ENCODE measurements around the gene LPCAT3.
"Not testable (repeated sequence)": the region's sequence is repeated elsewhere in the genome, so short reads cannot be mapped to it uniquely, and the experiment has no call there.

LPCAT3 gene

DNA sequence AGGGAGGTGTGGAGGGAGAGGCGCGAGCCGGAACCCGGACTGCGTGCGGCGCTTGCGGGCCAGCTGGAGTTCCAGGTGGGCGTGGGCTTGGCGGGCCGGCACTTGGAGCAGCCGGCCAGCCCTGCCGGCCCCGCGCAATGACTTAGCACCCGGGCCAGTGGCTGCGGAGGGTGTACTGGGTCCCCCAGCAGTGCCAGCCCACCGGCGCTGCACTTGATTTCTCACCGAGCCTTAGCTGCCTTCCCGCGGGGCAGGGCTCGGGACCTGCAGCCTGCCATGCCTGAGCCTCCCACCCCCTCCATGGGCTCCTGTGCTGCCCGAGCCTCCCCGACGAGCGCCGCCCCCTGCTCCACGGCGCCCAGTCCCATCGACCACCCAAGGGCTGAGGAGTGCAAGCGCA is 19.1 kb upstream of the LPCAT3 start:
- not testable (repeated sequence) for H3K9me3 ChIP-seq (ENCODE audit: control insufficient read depth, insufficient read depth, low read depth, low read length); H3K9ac ChIP-seq (ENCODE audit: low read length); H3K27me3 ChIP-seq (ENCODE audit: control insufficient read depth, insufficient read depth, low read length); H3K27ac ChIP-seq (ENCODE audit: low read depth, low read length); H3K36me3 ChIP-seq (ENCODE audit: control insufficient read depth, insufficient read depth, low read length); H3K4me3 ChIP-seq (ENCODE audit: low read depth, low read length)
- H3K4me1 ChIP-seq (ENCODE audit: control insufficient read depth, insufficient read depth, low read length) = peaks cover 11% of the 10 kb centered on the region

DNA sequence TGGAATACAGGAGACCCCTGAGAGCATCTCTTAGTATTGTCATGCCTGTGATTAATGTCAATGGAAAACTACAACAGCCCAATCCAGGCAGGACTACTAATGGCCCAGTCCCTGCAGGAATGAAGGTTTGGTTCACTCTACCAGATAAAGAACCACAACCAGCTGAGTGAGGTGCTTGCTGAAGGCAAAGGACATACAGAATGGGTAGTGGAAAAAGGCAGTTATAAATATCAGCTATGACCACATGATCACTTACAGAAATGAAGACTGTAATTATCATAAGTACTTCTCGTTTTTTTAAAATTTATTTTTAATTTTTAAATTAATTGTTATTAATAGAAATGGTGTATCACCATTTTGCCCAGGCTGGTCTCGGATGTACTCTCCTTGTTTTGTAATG is 17.2 kb upstream of the LPCAT3 start:
- Histone ChIP-seq H3K9me3 (ENCODE audit: control insufficient read depth, insufficient read depth, low read depth, low read length) (peaks cover 3% of the 10 kb centered on the region), H3K4me1 (ENCODE audit: control insufficient read depth, insufficient read depth, low read length) (peaks cover 11% of the 10 kb centered on the region), H3K9ac (ENCODE audit: low read length) (no peak overlapping the region), H3K4me3 (ENCODE audit: low read depth, low read length) (no peak overlapping the region), H3K36me3 (ENCODE audit: control insufficient read depth, insufficient read depth, low read length) (no peaks in the 10 kb centered on the region), H3K27ac (ENCODE audit: low read depth, low read length) (no peak overlapping the region), H3K27me3 (ENCODE audit: control insufficient read depth, insufficient read depth, low read length) (no peaks in the 10 kb centered on the region)

- peaks cover 11% of the 10 kb centered on the region for H3K4me1 ChIP-seq (ENCODE audit: control insufficient read depth, insufficient read depth, low read length)
- no peak overlapping the region for H3K9ac ChIP-seq (ENCODE audit: low read length)
- peaks cover 3% of the 10 kb centered on the region for H3K9me3 ChIP-seq (ENCODE audit: control insufficient read depth, insufficient read depth, low read depth, low read length)
- no peak overlapping the region for H3K4me3 ChIP-seq (ENCODE audit: low read depth, low read length)
- H3K27me3 ChIP-seq (ENCODE audit: control insufficient read depth, insufficient read depth, low read length) = no peaks in the 10 kb centered on the region
- no peak overlapping the region for H3K27ac ChIP-seq (ENCODE audit: low read depth, low read length)
- no peaks in the 10 kb centered on the region for H3K36me3 ChIP-seq (ENCODE audit: control insufficient read depth, insufficient read depth, low read length)
Observed at GRCh38 chr12:7034464-7034863, 16.2 kb upstream of the LPCAT3 start.

- Histone ChIP-seq H3K4me1 (ENCODE audit: control insufficient read depth, insufficient read depth, low read length) (peaks cover 11% of the 10 kb centered on the region), H3K27me3 (ENCODE audit: control insufficient read depth, insufficient read depth, low read length) (no peaks in the 10 kb centered on the region), H3K4me3 (ENCODE audit: low read depth, low read length) (no peak overlapping the region), H3K9ac (ENCODE audit: low read length) (no peak overlapping the region), H3K27ac (ENCODE audit: low read depth, low read length) (no peak overlapping the region), H3K9me3 (ENCODE audit: control insufficient read depth, insufficient read depth, low read depth, low read length) (no peaks in the 10 kb centered on the region), H3K36me3 (ENCODE audit: control insufficient read depth, insufficient read depth, low read length) (no peaks in the 10 kb centered on the region)
Observed at GRCh38 chr12:7032990-7033389, 14.7 kb upstream of the LPCAT3 start.

- H3K27me3 ChIP-seq (ENCODE audit: control insufficient read depth, insufficient read depth, low read length) = no peaks in the 10 kb centered on the region
- H3K4me3 ChIP-seq (ENCODE audit: low read depth, low read length) = no peak overlapping the region
- no peaks in the 10 kb centered on the region for H3K36me3 ChIP-seq (ENCODE audit: control insufficient read depth, insufficient read depth, low read length)
- peaks cover 4% of the 10 kb centered on the region; the same call in 1 of the 2 replicates for H3K4me1 ChIP-seq (ENCODE audit: control insufficient read depth, insufficient read depth, low read length)
- H3K27ac ChIP-seq (ENCODE audit: low read depth, low read length) = no peak overlapping the region
- no peaks in the 10 kb centered on the region for H3K9me3 ChIP-seq (ENCODE audit: control insufficient read depth, insufficient read depth, low read depth, low read length)
- H3K9ac ChIP-seq (ENCODE audit: low read length) = no peak overlapping the region
Observed at GRCh38 chr12:7031306-7031705, 13.0 kb upstream of the LPCAT3 start.

DNA sequence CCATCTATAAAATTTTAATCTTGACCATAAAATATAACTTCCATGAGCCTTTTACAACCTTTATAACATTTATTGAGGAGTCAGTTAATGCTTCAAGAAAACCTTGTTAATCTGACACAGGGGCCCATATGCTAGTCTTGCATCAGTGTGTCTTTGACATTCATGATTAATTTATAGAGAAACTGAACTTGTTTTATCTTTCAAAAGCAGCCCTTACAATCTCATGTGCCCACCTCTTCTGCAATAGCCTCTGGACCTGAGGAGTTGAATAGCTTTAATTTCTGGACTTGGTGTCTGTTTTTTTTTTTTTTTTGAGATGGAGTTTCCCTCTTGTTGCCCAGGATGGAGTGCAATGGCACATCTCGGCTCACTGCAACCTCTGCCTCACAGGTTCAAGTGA is 8.6 kb upstream of the LPCAT3 start:
- H3K9ac ChIP-seq (ENCODE audit: low read length) = no peak overlapping the region
- no peak overlapping the region for H3K4me3 ChIP-seq (ENCODE audit: low read depth, low read length)
- no peaks in the 10 kb centered on the region for H3K27me3 ChIP-seq (ENCODE audit: control insufficient read depth, insufficient read depth, low read length)
- no peaks in the 10 kb centered on the region for H3K4me1 ChIP-seq (ENCODE audit: control insufficient read depth, insufficient read depth, low read length)
- H3K36me3 ChIP-seq (ENCODE audit: control insufficient read depth, insufficient read depth, low read length) = no peaks in the 10 kb centered on the region
- no peak overlapping the region for H3K27ac ChIP-seq (ENCODE audit: low read depth, low read length)
- H3K9me3 ChIP-seq (ENCODE audit: control insufficient read depth, insufficient read depth, low read depth, low read length) = no peaks in the 10 kb centered on the region

- Histone ChIP-seq H3K9ac (ENCODE audit: low read length) (no peak overlapping the region), H3K4me1 (ENCODE audit: control insufficient read depth, insufficient read depth, low read length) (peaks cover 6% of the 10 kb centered on the region), H3K9me3 (ENCODE audit: control insufficient read depth, insufficient read depth, low read depth, low read length) (no peaks in the 10 kb centered on the region), H3K36me3 (ENCODE audit: control insufficient read depth, insufficient read depth, low read length) (no peaks in the 10 kb centered on the region), H3K27me3 (ENCODE audit: control insufficient read depth, insufficient read depth, low read length) (no peaks in the 10 kb centered on the region), H3K27ac (ENCODE audit: low read depth, low read length) (no peak overlapping the region), H3K4me3 (ENCODE audit: low read depth, low read length) (no peak overlapping the region)
Observed at GRCh38 chr12:7023114-7023513, 4.8 kb upstream of the LPCAT3 start.

- Histone ChIP-seq H3K27ac (ENCODE audit: low read depth, low read length) (no peak overlapping the region), H3K36me3 (ENCODE audit: control insufficient read depth, insufficient read depth, low read length) (no peaks in the 10 kb centered on the region), H3K4me1 (ENCODE audit: control insufficient read depth, insufficient read depth, low read length) (peaks cover 13% of the 10 kb centered on the region), H3K9me3 (ENCODE audit: control insufficient read depth, insufficient read depth, low read depth, low read length) (no peaks in the 10 kb centered on the region), H3K4me3 (ENCODE audit: low read depth, low read length) (no peak overlapping the region), H3K9ac (ENCODE audit: low read length) (no peak overlapping the region), H3K27me3 (ENCODE audit: control insufficient read depth, insufficient read depth, low read length) (no peaks in the 10 kb centered on the region)
Observed at GRCh38 chr12:7021956-7022355, 3.7 kb upstream of the LPCAT3 start.

DNA sequence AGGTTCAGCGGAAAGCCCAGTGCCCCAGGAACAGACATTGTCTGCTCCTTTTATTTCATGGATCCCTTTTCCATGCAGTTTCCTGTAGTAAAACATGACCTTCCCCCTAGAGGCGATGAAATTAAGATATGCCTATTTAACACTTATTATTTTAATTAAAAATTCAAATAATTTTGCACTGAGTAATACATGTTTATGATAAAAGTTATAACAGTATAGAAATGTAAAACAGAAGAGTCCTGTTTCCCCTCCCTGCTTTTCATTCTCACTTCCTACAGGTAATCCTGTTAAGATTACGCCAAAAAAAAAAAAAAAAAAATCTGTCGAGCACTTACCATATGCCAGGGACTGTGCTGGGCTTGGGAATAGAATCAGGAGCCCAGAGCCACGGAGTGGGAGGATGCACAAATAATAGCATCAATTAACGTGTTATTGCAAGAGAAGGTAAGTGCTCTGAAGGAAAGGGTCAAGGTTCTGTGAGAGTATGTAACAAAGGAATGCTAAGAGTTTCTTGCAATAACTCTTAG is 830 bp upstream of the LPCAT3 start:
- Histone ChIP-seq H3K27ac (ENCODE audit: low read depth, low read length) (no peak overlapping the region), H3K9ac (ENCODE audit: low read length) (peak overlapping the region; percentile 77)

DNA sequence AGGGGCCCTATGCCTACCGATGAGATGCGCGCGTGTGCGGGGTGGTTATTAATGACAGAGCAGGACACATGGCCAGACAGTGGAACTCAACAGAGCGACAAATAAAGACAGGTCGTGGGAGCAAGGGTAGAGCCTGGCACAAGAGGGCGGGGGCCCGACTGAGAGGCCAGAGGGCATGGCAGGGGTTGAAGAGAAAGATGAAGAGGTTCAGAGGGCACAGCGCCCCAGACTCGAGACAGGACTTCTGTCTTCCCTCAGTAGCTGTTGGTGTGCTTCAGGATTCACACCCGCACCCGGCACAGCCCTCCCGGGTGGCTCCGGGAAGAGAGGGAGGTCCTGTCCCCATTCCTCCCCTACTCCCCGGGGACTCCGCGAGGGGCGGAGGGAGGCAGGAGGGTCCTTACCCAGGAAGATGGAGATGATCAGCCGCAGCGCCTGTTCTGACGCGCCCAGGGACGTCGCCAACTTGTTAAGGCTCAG is 366 bp downstream of the LPCAT3 start:
- H3K36me3 ChIP-seq (ENCODE audit: control insufficient read depth, insufficient read depth, low read length) = peaks cover 5% of the 10 kb centered on the region; the same call in 1 of the 2 replicates
- peaks cover 13% of the 10 kb centered on the region for H3K4me1 ChIP-seq (ENCODE audit: control insufficient read depth, insufficient read depth, low read length)
- peak overlapping the region; percentile 80; the same call in 1 of the 2 replicates for H3K27ac ChIP-seq (ENCODE audit: low read depth, low read length)
- H3K4me3 ChIP-seq (ENCODE audit: low read depth, low read length) = peak overlapping the region; percentile 92
- peak overlapping the region; percentile 77 for H3K9ac ChIP-seq (ENCODE audit: low read length)
- no peaks in the 10 kb centered on the region for H3K9me3 ChIP-seq (ENCODE audit: control insufficient read depth, insufficient read depth, low read depth, low read length)
- H3K27me3 ChIP-seq (ENCODE audit: control insufficient read depth, insufficient read depth, low read length) = no peaks in the 10 kb centered on the region

More for the DNA sequence above, 830 bp upstream of the LPCAT3 start:
- peaks cover 13% of the 10 kb centered on the region for H3K4me1 ChIP-seq (ENCODE audit: control insufficient read depth, insufficient read depth, low read length)
- no peaks in the 10 kb centered on the region for H3K27me3 ChIP-seq (ENCODE audit: control insufficient read depth, insufficient read depth, low read length)
- H3K36me3 ChIP-seq (ENCODE audit: control insufficient read depth, insufficient read depth, low read length) = no peaks in the 10 kb centered on the region
- no peaks in the 10 kb centered on the region for H3K9me3 ChIP-seq (ENCODE audit: control insufficient read depth, insufficient read depth, low read depth, low read length)
- peak overlapping the region; percentile 92 for H3K4me3 ChIP-seq (ENCODE audit: low read depth, low read length)

DNA sequence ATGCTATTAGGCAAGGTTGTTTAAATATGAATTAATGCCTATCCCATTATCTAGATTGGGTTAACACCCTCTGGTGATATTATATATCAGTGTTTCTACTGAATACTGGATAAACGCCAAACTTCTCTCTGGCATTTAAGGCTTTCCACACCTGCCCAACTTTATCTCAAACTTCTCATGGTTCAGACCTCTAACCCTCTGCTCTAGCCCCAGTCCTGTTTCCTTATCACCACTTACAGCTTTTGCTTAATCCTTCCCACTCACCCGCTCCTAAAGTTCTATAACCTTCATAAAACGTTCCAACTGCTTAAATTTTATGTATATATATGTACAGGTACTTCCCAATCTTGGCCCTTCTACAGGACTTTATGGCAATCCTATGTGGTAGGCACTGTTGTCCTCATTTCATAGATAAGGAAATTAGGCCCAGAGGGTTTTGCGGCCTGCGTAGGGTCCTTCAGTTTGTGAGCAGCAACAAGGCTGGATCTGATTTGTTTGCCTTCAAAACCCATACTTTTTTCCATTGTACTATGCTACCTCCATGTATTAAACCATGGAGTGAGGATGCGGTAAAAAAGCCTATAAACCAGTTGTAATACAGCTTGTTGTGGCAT is 1.2 kb downstream of the LPCAT3 start:
- peak overlapping the region; percentile 92 for H3K4me3 ChIP-seq (ENCODE audit: low read depth, low read length)
- no peak overlapping the region for H3K9ac ChIP-seq (ENCODE audit: low read length)
- H3K27ac ChIP-seq (ENCODE audit: low read depth, low read length) = no peak overlapping the region
- no peaks in the 10 kb centered on the region for H3K9me3 ChIP-seq (ENCODE audit: control insufficient read depth, insufficient read depth, low read depth, low read length)
- H3K36me3 ChIP-seq (ENCODE audit: control insufficient read depth, insufficient read depth, low read length) = peaks cover 8% of the 10 kb centered on the region; the same call in 1 of the 2 replicates
- H3K4me1 ChIP-seq (ENCODE audit: control insufficient read depth, insufficient read depth, low read length) = peaks cover 13% of the 10 kb centered on the region
- no peaks in the 10 kb centered on the region for H3K27me3 ChIP-seq (ENCODE audit: control insufficient read depth, insufficient read depth, low read length)
